Endodermal cell (in vitro differentiated cells): Measurements from ENCODE around the gene CDH4. TPM values are rescaled to one million over a fixed set of nuclear protein-coding genes. Genes with fewer than 3 reads are reported as not detected.

Experiments
- DNase-seq: peaks from one replicate; pipeline ENCODE4 v3.0.0-alpha.2; 2017
- H3K27ac ChIP-seq: 2 replicates; pipeline ENCODE4 v1.5.1; 2013; ENCODE audit warnings: mild to moderate bottlenecking, low read depth, low read length, moderate library complexity
- H3K27me3 ChIP-seq: 2 replicates; pipeline ENCODE4 v1.6.1; 2013; ENCODE audit warnings: mild to moderate bottlenecking, low read length, moderate library complexity; ENCODE audit not compliant: insufficient read depth, control insufficient read depth, poor library complexity, severe bottlenecking
- H3K36me3 ChIP-seq: 2 replicates; pipeline ENCODE4 v1.7.0; 2013; ENCODE audit warnings: mild to moderate bottlenecking, low read length, moderate library complexity; ENCODE audit not compliant: control insufficient read depth, insufficient read depth
- H3K4me1 ChIP-seq: one replicate; pipeline ENCODE4 v1.7.0; 2013; ENCODE audit warnings: low read length; ENCODE audit not compliant: control insufficient read depth, insufficient read depth
- H3K4me3 ChIP-seq: 2 replicates; pipeline ENCODE4 v1.5.1; 2013; ENCODE audit warnings: mild to moderate bottlenecking, low read length, moderate library complexity
- H3K9ac ChIP-seq: 2 replicates; pipeline ENCODE4 v1.6.1; 2013; ENCODE audit warnings: mild to moderate bottlenecking, low read length, moderate library complexity; ENCODE audit not compliant: poor library complexity, severe bottlenecking; ENCODE audit errors: extremely low read depth
- H3K9me3 ChIP-seq: 2 replicates; pipeline ENCODE4 v1.6.1; 2013; ENCODE audit warnings: mild to moderate bottlenecking, low read length, moderate library complexity; ENCODE audit not compliant: control insufficient read depth
- H3K27ac Mint-ChIP-seq: 2 replicates; pipeline ENCODE4 v1.8.0; 2020; ENCODE audit warnings: mixed read lengths
- H3K27me3 Mint-ChIP-seq: 2 replicates; pipeline ENCODE4 v1.8.0; 2021; ENCODE audit warnings: mild to moderate bottlenecking, mixed read lengths; ENCODE audit not compliant: insufficient read depth
- H3K36me3 Mint-ChIP-seq: 2 replicates; pipeline ENCODE4 v1.8.0; 2020; ENCODE audit warnings: low read depth, mixed read lengths
- H3K4me1 Mint-ChIP-seq: 2 replicates; pipeline ENCODE4 v1.8.0; 2020; ENCODE audit warnings: mixed read lengths
- H3K4me3 Mint-ChIP-seq: 2 replicates; pipeline ENCODE4 v1.8.0; 2020; ENCODE audit warnings: mild to moderate bottlenecking, moderate library complexity, mixed read lengths
- H3K9me3 Mint-ChIP-seq: 2 replicates; pipeline ENCODE4 v1.8.0; 2020; ENCODE audit warnings: mild to moderate bottlenecking, mixed read lengths
- CTCF ChIP-seq: fragments of 200-600 bp; sonication (generic); conservative IDR thresholded peaks from 2 replicates; pipeline ENCODE4 v1.5.0; 2021; ENCODE audit warnings: antibody characterized with exemption, mild to moderate bottlenecking
- WGBS, 2 experiments: methylation state at CpG; one replicate each; pipeline versions ENCODE4 v1.1.5 to v1.1.7; 2013; ENCODE audit warnings: missing lambda C conversion rate in 2 of 2, mixed read lengths in 1 of 2; ENCODE audit not compliant: insufficient coverage in 1 of 2, insufficient read length in 1 of 2; 5-methylcytosine and 5-hydroxymethylcytosine counted together
- total RNA-seq, 2 donors: library from RNA; stranded (reverse); fragmentation: NEBNext Ultra II Directional in 1 of 2; extraction: Animal tissue kit (Norgen Biotek cat#: 25700) in 1 of 2; gene quantifications; 2 replicates in 1 of 2; 3 replicates in 1 of 2; pipeline ENCODE4 v1.2.1, GENCODE V29; 2021

CDH4 gene
- total RNA-seq, 2 donors from 2014 or later = 1.8 to 5.8 TPM

- Mint-ChIP-seq H3K36me3 (no peaks in the 10 kb centered on the region), H3K4me3 (no peak overlapping the region), H3K9me3 (peaks cover 7% of the 10 kb centered on the region), H3K27ac (no peak overlapping the region), H3K4me1 (no peaks in the 10 kb centered on the region), H3K27me3 (peaks cover 96% of the 10 kb centered on the region)
- Histone ChIP-seq H3K27me3 (peaks cover 11% of the 10 kb centered on the region), H3K4me3 (no peak overlapping the region), H3K36me3 (no peaks in the 10 kb centered on the region), H3K4me1 (no peaks in the 10 kb centered on the region), H3K9me3 (no peaks in the 10 kb centered on the region), H3K27ac (no peak overlapping the region), H3K9ac (no peak overlapping the region)
- DNase-seq = no peak
- no peak for TF ChIP-seq CTCF
Measured at GRCh38 chr20:61219021-61219431, 33.0 kb upstream of the CDH4 start.

GRCh38 chr20:61220131-61220530, 31.9 kb upstream of the CDH4 start:
- H3K4me3 Mint-ChIP-seq = no peak overlapping the region
- Histone ChIP-seq H3K4me3 (no peak overlapping the region), H3K27me3 (peaks cover 11% of the 10 kb centered on the region), H3K9me3 (no peaks in the 10 kb centered on the region), H3K27ac (no peak overlapping the region), H3K9ac (no peak overlapping the region), H3K36me3 (no peaks in the 10 kb centered on the region), H3K4me1 (no peaks in the 10 kb centered on the region)
- H3K27me3 Mint-ChIP-seq = peaks cover 96% of the 10 kb centered on the region
- no peaks in the 10 kb centered on the region for H3K36me3 Mint-ChIP-seq
- WGBS, 2 experiments = 78 to 82% methylated on average over 4 of the region's 4 CpGs
- H3K4me1 Mint-ChIP-seq = no peaks in the 10 kb centered on the region
- H3K9me3 Mint-ChIP-seq = peaks cover 7% of the 10 kb centered on the region
- no peak overlapping the region for H3K27ac Mint-ChIP-seq
- no peak for DNase-seq
- no peak for TF ChIP-seq CTCF

- Mint-ChIP-seq H3K4me1 (no peaks in the 10 kb centered on the region), H3K9me3 (peaks cover 7% of the 10 kb centered on the region), H3K36me3 (no peaks in the 10 kb centered on the region), H3K27me3 (peaks cover 94% of the 10 kb centered on the region), H3K27ac (no peak overlapping the region), H3K4me3 (no peak overlapping the region)
- Histone ChIP-seq H3K27ac (no peak overlapping the region), H3K27me3 (peaks cover 5% of the 10 kb centered on the region), H3K4me3 (no peak overlapping the region), H3K4me1 (no peaks in the 10 kb centered on the region), H3K9me3 (no peaks in the 10 kb centered on the region), H3K36me3 (no peaks in the 10 kb centered on the region), H3K9ac (no peak overlapping the region)
- no peak for DNase-seq
- 91 to 94% methylated on average over 15 to 17 of the region's 17 CpGs for WGBS, 2 experiments
- TF ChIP-seq CTCF = no peak
Measured at GRCh38 chr20:61220626-61221325, 31.3 kb upstream of the CDH4 start.
